Activated CD8-positive, alpha-beta memory T cell treated with anti-CD3 and anti-CD28 coated beads for 48 hours (primary cell): Measurements from ENCODE around the gene SLC31A2.
A peak's percentile ranks its signal among the peaks of the same experiment; 100 is the strongest.
"Not testable (repeated sequence)": the region's sequence is repeated elsewhere in the genome, so short reads cannot be mapped to it uniquely, and the experiment has no call there.

Source experiments
- DNase-seq, 3 experiments: peaks; one replicate each; pipeline ENCODE4 v3.0.0-alpha.2; 2020; ENCODE audit warnings: low read depth in 2 of 3, low spot score in 2 of 3

The SLC31A2 gene, protein sequence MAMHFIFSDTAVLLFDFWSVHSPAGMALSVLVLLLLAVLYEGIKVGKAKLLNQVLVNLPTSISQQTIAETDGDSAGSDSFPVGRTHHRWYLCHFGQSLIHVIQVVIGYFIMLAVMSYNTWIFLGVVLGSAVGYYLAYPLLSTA

DNA sequence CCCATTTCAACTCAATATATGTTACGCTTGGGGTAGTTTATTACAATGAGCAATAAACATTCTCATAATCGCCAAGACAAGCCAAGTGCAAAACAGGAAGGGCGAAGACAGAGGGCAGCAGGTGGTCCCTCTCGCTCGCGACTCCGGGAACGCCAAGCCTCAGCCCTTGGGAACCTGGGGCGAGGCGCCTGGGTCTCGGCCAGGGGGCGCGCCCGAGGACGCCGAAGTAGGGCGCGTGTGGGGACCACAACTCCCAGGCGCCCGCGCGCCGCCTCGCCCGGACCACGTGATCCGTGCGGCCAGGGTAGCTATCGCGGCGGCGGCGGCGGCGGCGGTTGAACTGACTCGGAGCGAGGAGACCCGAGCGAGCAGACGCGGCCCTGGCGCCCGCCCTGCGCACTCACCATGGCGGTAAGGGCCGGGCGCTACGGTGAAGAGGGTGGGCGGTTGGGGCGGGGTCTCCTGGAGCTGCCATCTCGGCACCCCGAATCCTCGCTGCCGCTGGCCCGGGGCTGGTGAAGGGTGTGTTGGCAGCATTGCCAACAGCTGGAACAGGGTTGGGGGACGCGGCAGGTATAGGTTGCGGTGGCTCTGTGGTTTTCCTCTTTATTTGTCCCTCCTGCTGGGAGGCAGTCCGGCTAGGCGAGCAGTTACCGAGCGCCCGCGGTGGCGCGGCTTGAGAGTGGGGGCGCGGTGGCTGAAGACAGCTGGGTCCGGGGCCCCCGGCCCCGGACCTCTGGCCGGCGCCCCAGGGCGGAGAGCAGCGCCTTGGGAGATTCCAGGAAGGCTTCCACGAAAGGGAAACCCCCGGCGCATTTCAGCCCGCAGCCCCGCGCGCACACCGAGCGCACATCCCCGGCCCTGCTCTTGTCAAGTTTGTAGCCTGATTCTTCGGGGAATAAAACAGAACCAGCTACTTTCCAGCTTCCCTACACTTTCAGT is at the start of gene SLC31A2:
TSS of gene SLC31A2 (plus strand) at position 338 of the 942 bp plus-strand sequence. CDS start at position 406, 68 bp downstream.
- DNase-seq, result peak; percentile 79 to 80 (median 79)

- DNase-seq, result not testable (repeated sequence)
Measured at GRCh38 chr9:113105345-113105744, 45.5 kb upstream of the SLC31A2 start.

- DNase-seq, result not testable (repeated sequence)
Measured at GRCh38 chr9:113111065-113111951, 39.5 kb upstream of the SLC31A2 start.

- not testable (repeated sequence) for DNase-seq
Measured at GRCh38 chr9:113112706-113113510, 37.9 kb upstream of the SLC31A2 start.

- DNase-seq, result not testable (repeated sequence)
Measured at GRCh38 chr9:113118829-113119228, 32.0 kb upstream of the SLC31A2 start.

DNA sequence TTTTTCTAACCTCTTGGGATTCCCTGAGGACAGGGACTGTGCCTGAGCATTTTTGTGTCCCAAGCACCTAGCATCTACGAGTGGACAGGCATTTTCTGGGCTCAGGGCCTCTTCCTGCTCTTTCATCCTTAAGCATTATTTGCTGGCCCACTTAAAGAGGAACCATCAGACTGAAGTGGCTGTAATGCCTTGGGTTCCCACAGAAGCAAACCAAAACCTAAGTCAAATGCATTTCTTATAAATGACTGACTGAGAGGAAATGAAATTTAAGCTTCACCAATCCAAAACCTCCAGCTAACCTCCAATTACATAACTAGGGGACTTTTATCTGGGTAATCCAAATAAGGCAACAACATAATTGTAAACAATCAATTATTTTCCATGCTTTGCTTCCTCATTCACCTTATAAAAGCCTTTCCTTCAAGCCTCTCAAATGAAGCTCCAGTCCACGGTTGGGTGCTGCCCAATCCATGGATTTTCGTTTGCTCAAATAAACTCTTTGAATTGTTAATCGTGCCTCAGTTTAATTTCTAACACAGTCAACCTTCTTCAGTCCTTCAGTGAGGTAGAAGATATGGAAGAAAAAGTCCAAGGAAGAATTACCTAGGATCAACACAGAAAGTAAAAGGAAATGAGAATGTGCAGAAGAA is 25.3 kb upstream of the SLC31A2 start:
- DNase-seq, result no peak

- no peak for DNase-seq
Measured at GRCh38 chr9:113129466-113129865, 21.3 kb upstream of the SLC31A2 start.

DNA sequence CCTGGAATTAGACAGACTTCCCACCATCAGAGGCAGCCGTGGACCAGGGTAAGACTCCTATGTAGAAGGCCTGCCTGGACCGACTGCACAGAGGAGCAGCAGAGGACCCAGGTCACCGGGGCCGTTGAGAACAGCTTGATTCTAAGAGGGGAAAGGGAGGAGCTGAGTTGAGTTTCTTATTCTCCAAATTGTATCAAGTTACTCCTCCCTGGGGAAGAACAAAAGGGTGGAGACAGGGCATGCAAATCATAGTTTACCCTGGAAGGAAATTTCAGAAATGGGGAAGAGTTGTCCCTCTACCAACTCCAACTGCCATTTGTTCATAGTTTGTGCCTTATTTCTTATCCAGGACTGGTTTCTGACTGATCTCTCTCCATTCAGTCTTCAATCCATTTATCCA is 20.9 kb upstream of the SLC31A2 start:
- DNase-seq, result no peak

DNA sequence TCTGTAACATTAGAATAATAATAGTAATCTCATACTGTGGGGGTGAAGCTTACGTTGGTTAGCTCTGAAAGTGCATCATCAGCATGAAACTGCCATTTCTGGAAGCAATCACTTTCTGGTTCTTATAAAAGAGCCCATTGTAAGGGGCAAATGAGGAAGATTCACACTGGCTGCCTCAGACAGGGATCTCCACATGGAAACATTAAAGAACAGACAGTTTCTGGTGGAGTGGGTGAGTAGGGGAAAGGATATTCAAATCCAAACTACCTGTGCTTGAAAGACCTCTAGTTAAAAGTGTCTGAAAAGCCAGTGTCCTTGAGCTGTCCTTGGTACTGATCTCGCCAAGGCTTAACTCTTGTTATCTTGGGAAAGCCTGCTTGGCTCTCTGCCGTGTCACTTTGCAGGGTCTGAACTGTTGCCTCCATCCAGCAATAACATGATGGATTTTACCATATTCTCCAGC is 19.1 kb upstream of the SLC31A2 start:
- DNase-seq, result no peak

GRCh38 chr9:113137196-113138168 is 13.3 kb upstream of the SLC31A2 start:
- no peak for DNase-seq

GRCh38 chr9:113138760-113139159 is 12.0 kb upstream of the SLC31A2 start:
- DNase-seq, result no peak

- no peak for DNase-seq
Measured at GRCh38 chr9:113139225-113139829, 11.5 kb upstream of the SLC31A2 start.

- DNase-seq, result no peak
Measured at GRCh38 chr9:113139953-113140352, 10.9 kb upstream of the SLC31A2 start.

DNA sequence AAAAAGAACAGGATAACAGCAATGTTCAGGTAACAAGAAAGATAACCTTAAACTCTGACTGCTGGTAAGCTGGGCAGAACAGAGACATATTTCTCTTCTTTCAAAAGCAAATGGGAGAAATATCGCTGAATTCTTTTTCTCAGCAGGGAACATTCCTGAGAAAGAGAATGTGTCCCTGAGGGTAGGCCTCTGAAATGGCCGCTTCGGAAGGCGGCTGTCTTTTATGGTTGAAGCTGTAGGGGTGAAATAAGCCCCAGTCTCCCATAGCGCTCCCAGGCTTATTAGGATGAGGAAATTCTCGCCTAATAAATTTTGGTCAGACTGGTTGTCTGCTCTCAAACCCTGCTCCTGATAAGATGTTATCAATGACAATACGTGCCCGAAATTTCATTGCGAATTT is 9.9 kb upstream of the SLC31A2 start:
- not testable (repeated sequence) for DNase-seq

GRCh38 chr9:113143432-113144227 is 7.2 kb upstream of the SLC31A2 start:
- DNase-seq, result no peak

DNA sequence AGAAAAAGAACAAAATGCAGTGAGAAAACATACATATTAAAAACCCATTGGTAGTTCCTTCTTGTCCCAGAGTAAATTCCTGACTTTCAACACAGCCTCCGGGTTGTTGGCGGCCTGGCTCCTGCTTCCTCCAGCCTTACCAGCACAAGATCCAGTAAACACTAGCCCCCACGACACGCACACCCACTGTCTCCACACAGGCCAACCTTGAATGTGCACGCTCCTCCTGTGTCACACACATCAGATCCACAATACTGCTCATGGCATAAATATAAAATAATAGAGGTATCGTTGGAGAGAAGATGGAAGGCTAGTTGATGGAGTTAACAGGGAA is 2.5 kb upstream of the SLC31A2 start:
- DNase-seq, result no peak

- no peak for DNase-seq
Measured at GRCh38 chr9:113148781-113149510, 1.9 kb upstream of the SLC31A2 start.
